HepG2 (cell line): ENCODE data around the gene NADK2. TPM values are rescaled to one million over a fixed set of nuclear protein-coding genes. Genes with fewer than 3 reads are reported as not detected.
A peak's percentile ranks its signal among the peaks of the same experiment; 100 is the strongest.

Experiments
- DPF2 ChIP-seq: sonication (generic); formaldehyde crosslinking; IDR thresholded peaks from 2 replicates; pipeline ENCODE4 v1.4.0; 2020; ENCODE audit warnings: mild to moderate bottlenecking, low read depth, missing genetic modification reagents, borderline replicate concordance
- FOXK1 ChIP-seq: sonication (generic); formaldehyde crosslinking; IDR thresholded peaks from 2 replicates; pipeline ENCODE4 v1.4.0; 2020; ENCODE audit warnings: low read depth, missing genetic modification reagents, borderline replicate concordance
- GATAD2A ChIP-seq: IDR thresholded peaks from 2 replicates; pipeline ENCODE4 v1.6.1; 2016
- KLF13 ChIP-seq: sonication (generic); formaldehyde crosslinking; IDR thresholded peaks from 2 replicates; pipeline ENCODE4 v1.4.0; 2020; ENCODE audit warnings: mild to moderate bottlenecking, missing genetic modification reagents
- MIXL1 ChIP-seq: IDR thresholded peaks from 2 replicates; pipeline ENCODE4 v1.6.1; 2016
- NR2F2 ChIP-seq: IDR thresholded peaks from 2 replicates; pipeline ENCODE4 v1.6.1; 2012; ENCODE audit warnings: low read depth, inconsistent platforms, borderline replicate concordance
- NR2F6 ChIP-seq, 2 experiments: IDR thresholded peaks; 2 replicates each; pipeline ENCODE4 v1.6.1; 2016; ENCODE audit warnings: antibody characterized with exemption in 1 of 2, mild to moderate bottlenecking in 1 of 2
- RARA ChIP-seq: IDR thresholded peaks from 2 replicates; pipeline ENCODE4 v1.6.1; 2016; ENCODE audit warnings: missing genetic modification reagents, missing compliant biosample characterization
- SALL1 ChIP-seq: sonication (generic); formaldehyde crosslinking; IDR thresholded peaks from 2 replicates; pipeline ENCODE4 v1.8.0; 2022; ENCODE audit warnings: mild to moderate bottlenecking, missing genetic modification reagents
- SP2 ChIP-seq: sonication (generic); formaldehyde crosslinking; IDR thresholded peaks from 2 replicates; pipeline ENCODE4 v1.5.1; 2020; ENCODE audit warnings: mild to moderate bottlenecking, missing genetic modification reagents
- TFE3 ChIP-seq: IDR thresholded peaks from 2 replicates; pipeline ENCODE4 v1.6.1; 2016
- TGIF2 ChIP-seq: IDR thresholded peaks from 2 replicates; pipeline ENCODE4 v1.6.1; 2016; ENCODE audit warnings: control low read depth, missing compliant biosample characterization
- ZEB1 ChIP-seq: IDR thresholded peaks from 2 replicates; pipeline ENCODE4 v1.6.1; 2012; ENCODE audit warnings: mild to moderate bottlenecking, low read depth, inconsistent platforms; ENCODE audit not compliant: insufficient replicate concordance
- ZNF543 ChIP-seq: sonication (generic); formaldehyde crosslinking; IDR thresholded peaks from 2 replicates; pipeline ENCODE4 v1.4.0; 2020; ENCODE audit warnings: mild to moderate bottlenecking, missing genetic modification reagents
- polyA plus RNA-seq, 8 experiments: library from polyadenylated mRNA; depleted of rRNA in 3 of 8; stranded (reverse) in 7 of 8; unstranded in 1 of 8; fragments of >200 nt; fragmentation: Illumina TruSeq in 4 of 8; extraction: Trizol in 4 of 8; gene quantifications; 2 replicates each; pipeline versions ENCODE4 v1.2.1 to v1.2.3, GENCODE V29; 2011 to 2016; ENCODE audit warnings: low read depth in 4 of 8, missing spikeins in 1 of 8, mixed read lengths in 1 of 8; ENCODE audit not compliant: insufficient read depth in 1 of 8
- total RNA-seq, 5 experiments: library from RNA; depleted of rRNA; stranded (reverse); fragments of >200 nt; fragmentation: Illumina TruSeq; extraction: Trizol; gene quantifications; 2 replicates each; pipeline ENCODE4 v1.2.3, GENCODE V29; 2016; ENCODE audit warnings: low read depth in 1 of 5
- TF ChIP-seq, protein P1 (sequence below): sonication (generic); formaldehyde crosslinking; IDR thresholded peaks from 2 replicates; pipeline ENCODE4 v1.4.0; 2020; ENCODE audit warnings: mild to moderate bottlenecking, missing genetic modification reagents, borderline replicate concordance
- TF ChIP-seq, protein P2 (sequence below): sonication (generic); formaldehyde crosslinking; IDR thresholded peaks from 2 replicates; pipeline ENCODE4 v1.4.0; 2020; ENCODE audit warnings: missing genetic modification reagents, borderline replicate concordance

NADK2 gene
- total and polyA plus RNA-seq, 2 of the 13 experiments (the other 11 are each of a cell fraction or from before 2014, with no cell fraction given): 13.9 to 71.4 TPM

DNA sequence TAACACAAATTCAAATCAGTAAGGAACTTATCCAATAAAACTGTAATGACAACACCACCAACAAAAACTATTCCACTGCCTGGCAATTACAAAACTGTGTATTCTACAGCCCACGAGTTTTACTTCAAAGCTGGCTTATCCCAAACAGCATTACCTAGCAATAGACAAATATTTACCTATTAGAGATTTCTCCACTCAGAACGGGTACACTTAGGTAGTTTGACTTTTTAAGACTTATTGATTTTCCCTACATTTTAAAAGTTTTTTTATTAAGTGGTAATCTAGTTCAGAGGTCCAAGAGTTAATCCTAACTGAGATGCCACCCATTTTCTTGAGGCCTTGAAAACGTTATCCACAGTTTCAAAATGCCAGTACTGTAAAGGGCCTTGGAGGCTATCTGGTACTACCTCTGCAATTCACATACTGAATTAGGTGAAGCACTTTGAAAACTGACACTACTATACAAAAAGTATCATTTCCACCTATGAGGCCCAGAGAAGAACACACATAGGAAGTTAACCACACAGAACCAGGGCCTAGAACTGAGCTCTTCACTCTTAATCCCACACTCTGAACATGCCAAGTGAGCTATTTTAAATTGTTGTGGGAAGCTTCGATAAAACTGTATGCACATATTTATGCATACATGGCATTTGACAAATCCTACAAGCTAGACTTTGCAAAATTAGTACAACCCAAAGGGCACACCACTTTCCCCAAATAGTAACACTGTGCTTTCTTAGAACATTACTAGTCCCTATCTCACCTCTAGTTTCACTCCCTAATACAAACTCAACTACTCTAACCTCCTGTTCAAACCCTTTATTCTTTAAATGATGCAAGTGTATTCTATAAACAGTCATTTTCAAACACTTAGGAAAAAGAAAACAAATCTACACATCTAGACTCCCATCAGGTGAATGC lies 2.1 kb downstream of the NADK2 start (continued):
- TF ChIP-seq TFE3 (CRISPR knock-in tag) (peak; percentile 97), NR2F6 (IDR thresholded peaks at IDR 0.05) (peak; percentile 59; the same call in 1 of the 2 replicates), NR2F6 (CRISPR knock-in tag; IDR thresholded peaks at IDR 0.05) (no peak), RARA (CRISPR knock-in tag) (peak; percentile 76), ZEB1 (peak; percentile 30), SALL1 (CRISPR knock-in tag) (peak; percentile 18; the same call in 1 of the 2 replicates), SP2 (CRISPR knock-in tag) (no peak), FOXK1 (CRISPR knock-in tag) (peak; percentile 81; the same call in 1 of the 2 replicates), KLF13 (CRISPR knock-in tag) (no peak), TGIF2 (peak; percentile 28; the same call in 1 of the 2 replicates), DPF2 (CRISPR knock-in tag) (peak; percentile 67; the same call in 1 of the 2 replicates), NR2F2 (peak; percentile 57), ZNF543 (CRISPR knock-in tag) (no peak; the same call in 1 of the 2 replicates), MIXL1 (peak; percentile 92), GATAD2A (CRISPR knock-in tag) (peak; percentile 94)
- TF ChIP-seq, protein P1, sequence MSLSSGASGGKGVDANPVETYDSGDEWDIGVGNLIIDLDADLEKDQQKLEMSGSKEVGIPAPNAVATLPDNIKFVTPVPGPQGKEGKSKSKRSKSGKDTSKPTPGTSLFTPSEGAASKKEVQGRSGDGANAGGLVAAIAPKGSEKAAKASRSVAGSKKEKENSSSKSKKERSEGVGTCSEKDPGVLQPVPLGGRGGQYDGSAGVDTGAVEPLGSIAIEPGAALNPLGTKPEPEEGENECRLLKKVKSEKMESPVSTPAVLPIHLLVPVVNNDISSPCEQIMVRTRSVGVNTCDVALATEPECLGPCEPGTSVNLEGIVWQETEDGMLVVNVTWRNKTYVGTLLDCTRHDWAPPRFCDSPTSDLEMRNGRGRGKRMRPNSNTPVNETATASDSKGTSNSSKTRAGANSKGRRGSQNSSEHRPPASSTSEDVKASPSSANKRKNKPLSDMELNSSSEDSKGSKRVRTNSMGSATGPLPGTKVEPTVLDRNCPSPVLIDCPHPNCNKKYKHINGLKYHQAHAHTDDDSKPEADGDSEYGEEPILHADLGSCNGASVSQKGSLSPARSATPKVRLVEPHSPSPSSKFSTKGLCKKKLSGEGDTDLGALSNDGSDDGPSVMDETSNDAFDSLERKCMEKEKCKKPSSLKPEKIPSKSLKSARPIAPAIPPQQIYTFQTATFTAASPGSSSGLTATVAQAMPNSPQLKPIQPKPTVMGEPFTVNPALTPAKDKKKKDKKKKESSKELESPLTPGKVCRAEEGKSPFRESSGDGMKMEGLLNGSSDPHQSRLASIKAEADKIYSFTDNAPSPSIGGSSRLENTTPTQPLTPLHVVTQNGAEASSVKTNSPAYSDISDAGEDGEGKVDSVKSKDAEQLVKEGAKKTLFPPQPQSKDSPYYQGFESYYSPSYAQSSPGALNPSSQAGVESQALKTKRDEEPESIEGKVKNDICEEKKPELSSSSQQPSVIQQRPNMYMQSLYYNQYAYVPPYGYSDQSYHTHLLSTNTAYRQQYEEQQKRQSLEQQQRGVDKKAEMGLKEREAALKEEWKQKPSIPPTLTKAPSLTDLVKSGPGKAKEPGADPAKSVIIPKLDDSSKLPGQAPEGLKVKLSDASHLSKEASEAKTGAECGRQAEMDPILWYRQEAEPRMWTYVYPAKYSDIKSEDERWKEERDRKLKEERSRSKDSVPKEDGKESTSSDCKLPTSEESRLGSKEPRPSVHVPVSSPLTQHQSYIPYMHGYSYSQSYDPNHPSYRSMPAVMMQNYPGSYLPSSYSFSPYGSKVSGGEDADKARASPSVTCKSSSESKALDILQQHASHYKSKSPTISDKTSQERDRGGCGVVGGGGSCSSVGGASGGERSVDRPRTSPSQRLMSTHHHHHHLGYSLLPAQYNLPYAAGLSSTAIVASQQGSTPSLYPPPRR (CRISPR knock-in tag): peak; percentile 95
- TF ChIP-seq, protein P2, sequence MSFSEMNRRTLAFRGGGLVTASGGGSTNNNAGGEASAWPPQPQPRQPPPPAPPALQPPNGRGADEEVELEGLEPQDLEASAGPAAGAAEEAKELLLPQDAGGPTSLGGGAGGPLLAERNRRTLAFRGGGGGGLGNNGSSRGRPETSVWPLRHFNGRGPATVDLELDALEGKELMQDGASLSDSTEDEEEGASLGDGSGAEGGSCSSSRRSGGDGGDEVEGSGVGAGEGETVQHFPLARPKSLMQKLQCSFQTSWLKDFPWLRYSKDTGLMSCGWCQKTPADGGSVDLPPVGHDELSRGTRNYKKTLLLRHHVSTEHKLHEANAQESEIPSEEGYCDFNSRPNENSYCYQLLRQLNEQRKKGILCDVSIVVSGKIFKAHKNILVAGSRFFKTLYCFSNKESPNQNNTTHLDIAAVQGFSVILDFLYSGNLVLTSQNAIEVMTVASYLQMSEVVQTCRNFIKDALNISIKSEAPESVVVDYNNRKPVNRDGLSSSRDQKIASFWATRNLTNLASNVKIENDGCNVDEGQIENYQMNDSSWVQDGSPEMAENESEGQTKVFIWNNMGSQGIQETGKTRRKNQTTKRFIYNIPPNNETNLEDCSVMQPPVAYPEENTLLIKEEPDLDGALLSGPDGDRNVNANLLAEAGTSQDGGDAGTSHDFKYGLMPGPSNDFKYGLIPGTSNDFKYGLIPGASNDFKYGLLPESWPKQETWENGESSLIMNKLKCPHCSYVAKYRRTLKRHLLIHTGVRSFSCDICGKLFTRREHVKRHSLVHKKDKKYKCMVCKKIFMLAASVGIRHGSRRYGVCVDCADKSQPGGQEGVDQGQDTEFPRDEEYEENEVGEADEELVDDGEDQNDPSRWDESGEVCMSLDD: no peak
